GM18909 (cell line): Measurements from ENCODE around the gene TULP1.
"Not testable (repeated sequence)": the region's sequence is repeated elsewhere in the genome, so short reads cannot be mapped to it uniquely, and the experiment has no call there.

Source experiments
- ATAC-seq: cut with Tn5 transposase; IDR thresholded peaks from one replicate; pipeline ENCODE4 v1.9.1; 2021; ENCODE audit warnings: mild to moderate bottlenecking; ENCODE audit not compliant: unreplicated experiment, poor library complexity

Gene TULP1

DNA sequence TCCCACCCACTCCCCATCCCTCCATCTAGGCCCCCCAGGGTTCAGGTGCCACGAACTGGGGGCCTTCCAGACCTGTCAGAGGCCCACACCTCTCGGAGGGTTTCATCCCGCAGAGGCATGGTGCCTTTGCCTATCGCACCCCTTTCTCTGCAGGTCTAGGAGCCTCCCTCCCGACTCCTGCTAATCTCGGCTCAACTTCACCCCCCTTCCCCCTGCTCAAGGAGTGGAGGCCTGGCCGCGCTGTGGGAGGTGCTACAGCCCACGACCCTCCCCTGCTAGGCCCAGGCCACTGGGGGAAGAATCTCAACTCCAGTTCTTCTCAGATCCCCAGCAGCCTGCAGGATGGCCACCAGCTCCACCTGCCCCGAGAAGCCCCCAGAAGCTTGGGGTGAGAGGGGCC, at the start of gene TULP1:
Gene TULP1, minus strand, starts transcription at position 157 of the 400 bp plus-strand sequence. Its CDS starts 38 bp downstream, at position 119.
- ATAC-seq: no peak

DNA sequence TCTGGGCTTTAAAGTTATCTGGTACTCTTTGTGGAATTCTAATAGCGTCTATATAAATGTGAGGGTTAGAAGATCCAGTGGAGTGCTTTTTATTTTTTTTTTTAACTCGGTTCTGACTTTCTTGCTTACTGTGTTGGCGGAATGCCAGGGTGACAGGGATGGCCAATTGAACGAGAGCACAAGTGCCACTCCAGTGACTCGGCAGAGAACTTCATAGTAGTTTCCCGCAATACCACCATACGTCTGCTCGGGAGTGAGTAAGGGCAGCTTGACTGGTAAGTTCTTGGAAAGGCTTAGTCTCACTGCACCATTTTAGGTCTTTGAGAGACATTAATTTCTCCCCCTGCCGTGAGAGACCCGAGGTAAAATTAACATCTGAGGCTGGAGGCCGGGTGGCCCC, 49.4 kb upstream of the TULP1 start:
- ATAC-seq: no peak

DNA sequence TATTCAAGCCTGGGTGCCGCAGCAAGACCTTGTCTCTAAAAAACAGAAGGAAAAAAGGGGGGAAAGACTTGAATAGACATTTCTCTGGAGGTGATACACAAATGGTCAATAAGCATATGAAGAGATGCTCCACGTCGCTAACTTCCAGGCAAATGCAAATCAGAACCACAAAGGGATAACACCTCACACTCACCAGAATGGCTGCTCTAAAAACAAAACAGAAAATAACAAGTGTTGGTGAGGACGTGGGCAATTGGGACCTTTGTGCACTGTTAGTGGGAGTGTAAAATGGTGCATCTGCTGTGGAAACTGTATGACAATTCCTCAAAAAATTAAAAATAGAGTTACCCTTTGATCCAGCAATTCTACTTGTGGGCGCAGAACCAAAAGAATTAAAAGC, 48.4 kb upstream of the TULP1 start:
- no peak for ATAC-seq

DNA sequence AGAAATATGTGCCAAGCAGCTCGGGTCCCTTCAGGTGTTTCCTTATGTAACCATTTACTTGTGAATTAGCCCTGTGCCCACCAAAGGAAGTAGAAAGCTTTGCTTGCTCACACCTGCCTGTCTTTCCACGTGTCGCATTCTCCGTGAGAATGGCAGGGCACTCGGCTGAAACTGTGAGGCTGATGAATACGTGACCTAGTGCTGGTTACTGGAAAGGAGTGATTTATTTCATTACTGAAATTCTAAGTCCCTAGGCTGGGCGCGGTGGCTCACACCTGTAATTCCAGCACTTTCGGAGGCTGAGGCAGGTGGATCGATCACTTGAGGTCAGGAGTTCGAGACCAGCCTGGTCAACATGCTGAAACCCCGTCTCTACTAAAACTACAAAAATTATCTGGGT, 45.9 kb upstream of the TULP1 start:
- no peak for ATAC-seq

DNA sequence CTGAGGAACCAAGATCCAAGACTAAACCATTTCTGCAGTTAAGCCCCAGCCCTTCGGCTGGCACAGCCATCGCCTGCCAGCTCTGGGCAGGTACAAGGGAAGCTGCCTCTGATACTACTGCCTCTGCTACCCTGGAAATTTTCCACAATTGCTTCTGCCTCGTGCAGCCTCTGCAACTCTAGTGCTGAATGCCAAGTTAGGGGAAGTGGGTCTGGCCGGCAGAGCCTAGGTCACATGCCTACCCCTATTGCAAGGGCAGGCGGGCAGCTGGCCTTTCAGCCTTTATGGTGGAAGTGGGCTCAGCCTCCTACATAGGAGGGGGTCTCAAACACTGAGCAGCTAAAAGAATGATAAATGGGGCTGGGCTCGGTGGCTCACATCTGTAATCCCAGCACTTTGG, 44.5 kb upstream of the TULP1 start:
- no peak for ATAC-seq

DNA sequence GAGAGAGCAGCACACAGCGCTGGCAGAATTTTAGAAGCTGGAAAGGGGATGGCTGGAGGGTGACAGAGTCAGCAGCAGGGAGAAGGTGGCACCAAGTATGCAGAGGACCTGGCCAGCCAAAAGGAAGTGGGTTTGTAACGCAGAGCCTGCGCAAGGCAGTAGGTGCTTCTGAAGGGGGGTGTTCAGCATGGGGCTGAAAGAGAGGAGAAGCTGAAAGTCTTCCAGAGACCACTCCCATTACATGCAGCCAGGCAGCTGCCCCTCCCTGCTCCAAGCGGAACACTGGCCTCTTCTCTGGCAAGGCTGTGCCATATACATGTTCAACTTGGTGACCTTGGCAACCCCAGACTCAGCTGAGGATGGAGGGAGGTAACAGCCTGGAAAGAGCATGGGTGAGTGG, 42.1 kb upstream of the TULP1 start:
- ATAC-seq: no peak

DNA sequence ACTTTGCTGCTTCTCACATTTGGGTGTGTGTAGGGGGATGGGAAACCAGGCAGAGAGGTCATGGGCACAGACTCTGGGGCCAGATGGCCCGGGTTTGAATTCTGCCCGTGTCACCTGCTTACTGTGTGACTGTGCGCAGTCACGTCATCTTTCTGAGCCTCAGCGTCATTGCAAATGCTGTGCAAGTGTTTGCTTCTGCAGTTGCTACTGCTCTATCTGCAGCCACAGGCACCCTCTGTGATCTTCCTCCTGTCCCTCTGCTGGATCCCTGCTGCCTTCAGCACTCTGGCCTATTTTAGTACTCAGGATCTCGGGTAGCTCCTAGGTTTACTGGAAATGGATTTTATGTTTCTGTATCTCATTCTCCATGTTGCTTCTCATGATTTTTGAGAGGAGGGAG, 40.6 kb upstream of the TULP1 start:
- no peak for ATAC-seq

DNA sequence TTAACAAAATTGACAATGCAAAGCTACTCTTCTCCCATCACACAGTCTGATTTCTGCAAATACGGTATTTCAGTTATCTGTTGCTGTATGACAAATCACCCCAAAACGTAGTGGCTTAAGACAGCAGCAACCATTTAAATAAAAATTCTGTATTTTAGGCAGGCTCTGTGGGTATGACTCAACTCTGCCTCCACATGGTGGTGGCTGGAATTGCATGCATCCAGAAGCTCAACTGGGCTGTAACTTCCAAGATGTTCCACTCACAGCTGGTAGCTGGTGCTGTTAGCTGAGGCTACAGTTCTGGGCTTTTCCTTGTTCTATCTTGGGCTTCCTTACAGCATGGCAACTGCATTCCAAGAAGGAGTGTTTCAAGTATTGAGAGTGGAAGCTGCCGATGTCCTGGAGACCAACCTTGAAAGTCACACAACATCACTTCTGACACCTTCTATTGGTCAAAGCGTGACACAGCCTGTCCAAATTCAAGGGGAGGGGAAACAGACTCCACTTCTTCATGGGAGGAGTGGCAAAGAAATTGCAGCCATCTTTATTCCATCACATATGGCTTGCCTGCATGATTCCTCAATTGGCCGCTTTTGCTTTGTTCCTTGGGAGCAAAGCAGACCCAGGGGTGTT, 39.7 kb upstream of the TULP1 start:
- no peak for ATAC-seq

DNA sequence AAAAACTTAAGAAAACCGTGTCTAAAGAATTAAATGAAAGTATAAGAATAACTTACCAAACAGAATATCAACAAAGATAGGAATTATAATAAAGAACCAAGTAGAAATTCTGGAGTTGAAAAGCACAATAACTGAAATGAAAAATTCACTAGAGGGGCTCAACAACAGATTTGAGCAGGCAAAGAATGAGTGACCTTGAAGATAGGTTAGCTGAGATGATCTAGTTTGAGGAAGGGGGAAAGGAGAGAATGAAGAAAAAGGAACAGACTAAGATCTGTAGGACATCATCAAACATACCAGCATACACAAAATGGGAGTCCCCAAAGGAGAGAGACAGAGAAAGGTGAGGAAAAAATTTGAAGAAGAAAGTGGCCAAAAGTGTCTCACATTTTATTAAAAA, 37.7 kb upstream of the TULP1 start:
- no peak for ATAC-seq

DNA sequence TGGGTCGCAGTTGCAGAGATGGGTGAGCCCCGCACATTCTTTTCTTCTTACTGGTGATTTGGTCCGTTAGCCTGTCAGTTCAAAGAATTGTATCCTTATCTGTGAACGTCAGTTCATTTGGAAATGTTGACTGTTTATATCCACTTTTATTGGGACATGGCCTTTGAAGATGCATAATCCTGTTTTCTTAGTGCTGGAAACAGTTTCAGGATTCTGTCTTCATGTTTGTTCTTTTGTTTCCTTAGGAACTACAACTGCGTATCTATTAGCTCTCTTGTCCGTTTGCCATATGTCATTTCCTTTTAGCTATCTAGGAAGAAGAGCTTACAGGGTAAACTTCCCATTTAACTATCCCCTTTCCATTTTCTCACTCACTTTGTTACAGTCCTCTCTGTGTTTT, 35.0 kb upstream of the TULP1 start:
- ATAC-seq: no peak

DNA sequence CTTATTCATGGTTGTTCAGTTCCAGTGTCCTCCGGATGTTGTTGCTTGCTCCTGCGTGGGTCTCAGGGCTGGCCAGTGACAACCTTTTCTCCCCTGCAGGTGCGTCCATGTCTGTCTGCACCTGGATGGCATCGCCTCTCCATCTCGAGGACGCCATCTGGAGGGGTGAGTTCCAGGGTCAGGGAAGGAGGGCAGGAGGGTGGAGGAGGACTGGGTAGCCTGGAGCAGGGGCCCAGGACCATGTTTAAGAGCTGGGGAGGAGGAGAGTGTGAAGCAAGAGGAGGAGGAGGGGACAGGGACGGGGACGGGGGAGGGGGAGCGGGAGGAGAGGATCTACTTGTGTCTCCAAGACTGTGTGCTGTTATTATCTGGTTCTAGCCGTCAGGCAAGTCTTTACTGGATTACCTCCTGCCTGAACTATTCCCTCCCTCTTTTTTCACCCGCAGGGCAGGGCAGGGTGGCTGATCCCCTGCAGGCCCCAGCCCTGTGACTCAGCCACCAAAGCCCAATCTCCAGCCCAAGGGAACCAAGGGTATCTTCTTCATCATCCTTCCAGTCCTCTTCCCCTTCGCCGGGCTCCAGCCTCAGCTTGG, 32.2 kb upstream of the TULP1 start:
- no peak for ATAC-seq

DNA sequence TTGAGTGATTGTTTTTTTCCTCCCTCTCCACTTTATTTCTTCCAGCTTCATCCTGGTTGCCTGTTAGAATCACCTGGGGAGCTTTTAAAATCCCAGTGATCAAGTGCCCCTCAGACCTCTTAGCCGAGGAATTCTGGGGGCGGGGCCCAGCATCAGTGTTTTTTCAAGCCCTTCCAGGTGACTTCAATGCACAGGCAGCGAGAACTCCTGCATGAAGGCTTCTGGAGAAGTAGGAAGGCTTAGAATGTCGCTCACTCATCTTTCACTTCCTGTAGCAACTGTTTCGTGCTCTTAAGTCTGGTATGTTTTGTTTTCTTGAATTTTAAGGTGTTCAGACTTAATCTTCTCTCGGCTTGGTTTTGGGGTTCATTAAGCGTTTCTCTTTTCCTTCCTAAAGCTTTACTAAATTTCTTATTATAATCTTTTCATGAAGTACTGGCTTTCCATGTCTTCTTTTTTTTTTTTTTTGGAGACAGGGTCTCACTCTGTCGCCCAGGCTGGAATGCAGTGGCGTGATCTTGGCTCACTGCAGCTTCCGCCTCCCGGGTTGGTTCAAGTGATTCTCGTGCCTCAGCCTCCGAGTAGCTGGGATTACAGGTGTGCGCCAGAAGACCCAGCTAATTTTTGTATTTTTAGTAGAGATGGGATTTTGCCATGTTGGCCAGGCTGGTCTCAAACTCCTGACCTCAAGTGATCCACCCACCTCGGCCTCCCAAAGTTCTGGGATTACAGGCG, 30.9 kb upstream of the TULP1 start:
- no peak for ATAC-seq

DNA sequence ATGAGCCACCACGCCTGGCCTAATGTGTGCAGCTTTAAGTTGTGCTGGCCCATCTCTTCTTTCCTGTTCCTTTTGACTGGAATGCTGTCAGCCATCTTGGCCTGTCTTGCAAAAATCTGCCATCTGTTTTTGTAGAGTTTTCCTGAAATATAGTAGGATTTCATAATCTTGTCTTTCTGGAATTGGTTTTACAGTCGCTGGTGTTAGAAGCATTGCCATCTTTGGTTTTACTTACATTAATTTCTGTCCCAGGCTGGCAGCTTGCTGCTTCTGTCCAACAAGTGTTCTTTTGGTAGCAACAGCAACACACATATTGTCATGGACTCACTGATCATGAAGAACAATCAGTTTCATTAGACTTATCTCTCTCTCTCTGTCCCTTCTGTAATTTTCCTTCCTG, 29.1 kb upstream of the TULP1 start:
- no peak for ATAC-seq

DNA sequence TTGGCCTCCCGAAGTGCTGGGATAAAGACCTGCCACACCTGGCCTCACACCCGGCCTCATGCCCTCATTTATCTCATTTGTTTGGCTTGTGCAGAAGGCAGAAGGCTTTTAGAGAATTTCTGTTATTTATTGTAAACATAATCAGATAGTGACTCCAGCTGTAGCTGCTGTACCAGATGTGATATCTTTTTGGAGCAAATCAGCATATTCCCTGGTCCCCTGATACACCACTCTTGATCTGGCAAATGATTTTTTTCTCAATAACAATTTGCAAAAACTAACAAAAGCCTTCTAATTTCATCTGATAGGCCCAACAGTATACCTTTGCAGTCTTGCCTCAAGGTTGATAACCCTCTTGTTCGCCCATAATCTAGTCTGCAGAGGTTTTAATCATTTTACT, 26.5 kb upstream of the TULP1 start:
- ATAC-seq: no peak

DNA sequence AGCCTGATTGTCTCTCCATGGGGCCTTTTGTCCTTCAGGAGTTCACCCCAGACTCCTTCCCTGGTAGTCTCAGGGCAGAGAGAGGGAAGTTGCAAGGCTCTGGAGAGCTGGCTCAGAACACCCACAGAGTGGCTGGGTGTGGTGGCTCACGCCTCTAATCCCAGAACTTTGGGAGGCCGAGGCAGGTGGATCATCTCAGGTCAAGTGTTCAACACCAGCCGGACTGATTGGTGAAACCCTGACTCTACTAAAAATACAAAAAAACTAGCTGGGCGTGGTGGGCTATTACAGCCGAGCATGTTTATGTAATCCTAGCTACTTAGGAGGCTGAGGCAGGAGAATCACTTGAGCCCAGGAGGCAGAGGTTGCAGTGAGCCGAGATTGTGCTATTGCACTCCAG, 23.2 kb upstream of the TULP1 start:
- not testable (repeated sequence) for ATAC-seq

DNA sequence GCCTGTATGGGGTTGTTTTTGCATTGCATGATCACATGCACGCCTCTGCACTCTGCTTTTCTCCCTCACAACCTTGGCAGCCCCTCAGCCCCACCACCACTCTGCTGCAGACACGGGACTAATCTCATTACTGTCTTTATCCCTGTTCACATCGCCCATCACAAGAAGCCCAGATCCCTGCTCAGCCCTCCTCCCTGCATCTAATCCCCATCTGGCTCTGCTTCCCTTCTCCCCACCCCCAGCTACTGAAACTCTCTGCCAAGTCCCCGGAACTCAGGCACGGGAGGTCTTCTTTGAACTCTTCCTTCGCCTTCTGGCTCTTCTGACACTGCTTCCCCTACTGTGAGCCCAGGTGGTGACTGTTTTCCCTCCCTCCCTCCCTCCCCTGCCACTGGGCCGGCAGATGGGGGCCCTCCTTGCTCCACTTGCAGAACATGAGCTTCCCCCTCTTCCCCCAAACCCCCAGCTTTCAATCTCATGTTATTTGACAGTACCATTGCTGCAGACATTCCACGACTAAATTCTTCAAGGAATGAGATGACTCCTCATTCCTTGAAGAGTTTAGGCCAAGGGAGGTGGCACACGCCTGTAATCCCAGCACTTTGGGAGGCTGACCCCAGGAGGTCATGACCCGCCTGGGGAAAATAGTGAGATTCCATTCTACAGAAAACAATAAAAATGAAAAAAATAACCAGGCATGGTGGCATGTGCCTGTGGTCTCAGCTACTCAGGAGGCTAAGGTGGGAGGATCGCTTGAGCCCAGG, 21.9 kb upstream of the TULP1 start:
- no peak for ATAC-seq

DNA sequence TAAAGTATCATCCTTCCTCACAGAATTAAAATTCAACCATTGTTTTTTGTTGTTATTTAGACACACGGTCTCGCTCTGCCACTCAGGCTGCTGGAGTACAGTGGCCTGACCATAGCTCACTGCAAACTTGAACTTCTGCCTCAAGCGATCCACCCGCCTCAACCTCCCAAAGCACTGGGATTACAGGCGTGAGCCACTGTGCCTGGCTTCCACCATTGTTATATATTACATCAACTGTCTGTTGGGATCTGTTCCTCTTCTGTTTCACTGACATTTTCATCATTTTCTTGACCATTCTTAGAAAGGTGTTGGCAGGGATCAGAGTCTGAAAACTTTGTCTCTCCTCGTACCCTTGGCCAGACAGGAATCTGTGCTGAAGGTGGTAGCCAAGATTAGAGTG, 21.3 kb upstream of the TULP1 start:
- ATAC-seq: no peak

DNA sequence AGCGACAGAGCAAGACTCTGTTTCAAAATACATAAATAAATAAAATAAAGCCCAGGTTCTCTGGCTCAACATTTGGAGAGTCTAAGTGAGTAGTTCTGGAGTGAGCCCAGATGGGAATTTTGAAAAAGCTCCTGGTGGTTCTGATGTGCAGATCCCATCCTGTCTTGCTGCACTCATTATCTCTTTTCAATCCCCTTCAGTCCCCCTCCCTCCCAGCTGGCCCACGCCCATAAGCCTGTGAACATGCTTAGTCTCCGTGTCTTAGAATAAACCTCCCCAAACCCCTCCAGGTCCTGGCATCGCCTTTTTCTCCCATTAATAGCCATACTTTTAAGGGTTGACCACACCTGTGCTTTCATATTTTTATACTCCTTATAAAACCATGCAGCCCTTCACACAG, 19.4 kb upstream of the TULP1 start:
- no peak for ATAC-seq

DNA sequence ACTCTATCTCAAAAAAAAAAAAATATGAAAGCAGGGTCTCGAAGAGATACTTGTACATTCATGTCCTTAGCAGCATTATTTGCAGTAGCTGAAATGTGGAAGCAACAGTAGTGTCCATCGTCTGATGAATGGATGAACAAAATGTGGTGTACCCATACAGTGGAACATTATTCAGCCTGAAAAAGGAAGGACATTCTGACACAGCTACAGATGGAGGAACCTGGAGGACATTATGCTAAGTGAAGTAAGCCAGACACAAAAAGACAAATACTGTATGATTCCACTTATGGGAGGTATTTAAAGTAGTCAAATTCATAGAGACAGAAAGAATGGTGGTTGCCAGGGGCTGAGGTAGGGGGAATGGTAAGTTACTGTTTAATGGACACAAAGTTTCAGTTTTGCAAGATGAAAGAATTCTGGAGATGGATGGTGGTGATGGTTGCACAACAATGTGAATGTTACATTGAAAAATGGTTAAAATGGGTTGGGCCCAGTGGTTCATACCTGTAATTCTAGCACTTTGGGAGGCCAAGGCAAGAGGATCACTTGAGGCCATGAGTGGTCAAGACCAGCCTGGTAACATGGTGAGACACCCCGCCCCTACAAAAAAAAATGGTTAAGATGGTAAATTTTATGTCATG, 11.8 kb upstream of the TULP1 start:
- no peak for ATAC-seq
